OCI-LY3 (cell line): ENCODE measurements around the gene SOD3.

ENCODE experiments used
- H2AFZ ChIP-seq: fragments of 200-600, 300-600 bp; shearing (Covaris generic); 2 replicates; pipeline ENCODE4 v1.6.0; 2014; ENCODE audit warnings: antibody characterized with exemption, low read depth, low read length
- H3K27ac ChIP-seq: fragments of 200-600, 300-600 bp; sonication (generic); 2 replicates; pipeline ENCODE4 v1.5.1; 2014; ENCODE audit warnings: mild to moderate bottlenecking, low read length, moderate library complexity, mixed read lengths
- H3K27me3 ChIP-seq: fragments of 200-600, 300-600 bp; sonication (generic); 2 replicates; pipeline ENCODE4 v1.6.1; 2014; ENCODE audit warnings: low read depth, low read length, mixed read lengths
- H3K36me3 ChIP-seq: fragments of 200-600, 300-600 bp; sonication (generic); replicated peaks from 2 replicates; pipeline ENCODE3; 2014; ENCODE audit warnings: low read depth, low read length, mixed read lengths
- H3K4me1 ChIP-seq: fragments of 300-600, 200-600 bp; sonication (generic); 2 replicates; pipeline ENCODE4 v1.6.1; 2014; ENCODE audit warnings: low read length, mixed read lengths
- H3K4me2 ChIP-seq: fragments of 200-600, 300-600 bp; sonication (generic); 2 replicates; pipeline ENCODE4 v1.6.1; 2014; ENCODE audit warnings: low read length, mixed read lengths
- H3K4me3 ChIP-seq: fragments of 300-600, 200-600 bp; sonication (generic); 2 replicates; pipeline ENCODE4 v1.5.1; 2014; ENCODE audit warnings: antibody characterized with exemption, mild to moderate bottlenecking, low read length, moderate library complexity
- H3K79me2 ChIP-seq: fragments of 300-600, 200-600 bp; shearing (Covaris generic); 2 replicates; pipeline ENCODE4 v1.6.1; 2014; ENCODE audit warnings: mild to moderate bottlenecking, low read length, mixed read lengths
- H3K9ac ChIP-seq: fragments of 300-600, 200-600 bp; shearing (Covaris generic); 2 replicates; pipeline ENCODE4 v1.6.0; 2014; ENCODE audit warnings: mild to moderate bottlenecking, low read length, moderate library complexity
- H3K9me3 ChIP-seq: fragments of 200-600, 300-600 bp; shearing (Covaris generic); 2 replicates; pipeline ENCODE4 v1.6.1; 2014; ENCODE audit warnings: low read length, mixed read lengths; ENCODE audit not compliant: insufficient read depth
- H4K20me1 ChIP-seq: fragments of 200-600, 300-600 bp; sonication (generic); 2 replicates; pipeline ENCODE4 v1.6.1; 2016; ENCODE audit warnings: low read length, mixed read lengths; ENCODE audit not compliant: insufficient read depth
- CTCF ChIP-seq: fragments of 200-600, 300-600 bp; sonication (generic); IDR thresholded peaks from 2 replicates; pipeline ENCODE4 v1.5.1; 2014; ENCODE audit warnings: antibody characterized with exemption, low read length, low read depth
- EZH2phosphoT487 ChIP-seq: fragments of 200-600 bp; shearing (Covaris generic); IDR thresholded peaks from 2 replicates; pipeline ENCODE4 v1.6.1; 2018; ENCODE audit warnings: antibody characterized with exemption, mixed run types, low read depth

SOD3 gene

GRCh38 chr4:24768604-24769003 is 26.8 kb upstream of the SOD3 start:
- Histone ChIP-seq H3K4me1 (peaks cover 7% of the 10 kb centered on the region), H3K27ac (no peak overlapping the region), H3K9ac (no peak overlapping the region), H3K4me2 (no peak overlapping the region), H3K9me3 (no peaks in the 10 kb centered on the region), H3K36me3 (no peaks in the 10 kb centered on the region), H3K79me2 (no peaks in the 10 kb centered on the region), H2AFZ (no peak overlapping the region), H3K4me3 (no peak overlapping the region), H3K27me3 (no peaks in the 10 kb centered on the region), H4K20me1 (no peaks in the 10 kb centered on the region)
- TF ChIP-seq CTCF (no peak), EZH2phosphoT487 (no peak)

GRCh38 chr4:24769571-24769970 is 25.8 kb upstream of the SOD3 start:
- no peaks in the 10 kb centered on the region for H3K79me2 ChIP-seq
- no peaks in the 10 kb centered on the region for H4K20me1 ChIP-seq
- TF ChIP-seq EZH2phosphoT487 (no peak), CTCF (no peak)
- H3K9me3 ChIP-seq: no peaks in the 10 kb centered on the region
- no peak overlapping the region for H3K9ac ChIP-seq
- H3K4me1 ChIP-seq: peaks cover 7% of the 10 kb centered on the region
- no peaks in the 10 kb centered on the region for H3K36me3 ChIP-seq
- no peak overlapping the region for H2AFZ ChIP-seq
- H3K4me2 ChIP-seq: no peak overlapping the region
- 0 out of 2 replicates have a peak, but pooled peaks cover 1% of the 10 kb centered on the region for H3K27me3 ChIP-seq
- H3K27ac ChIP-seq: no peak overlapping the region
- H3K4me3 ChIP-seq: no peak overlapping the region

GRCh38 chr4:24770032-24770584 is 25.3 kb upstream of the SOD3 start:
- H3K36me3 ChIP-seq: no peaks in the 10 kb centered on the region
- H4K20me1 ChIP-seq: no peaks in the 10 kb centered on the region
- no peak overlapping the region for H3K4me2 ChIP-seq
- H3K79me2 ChIP-seq: no peaks in the 10 kb centered on the region
- TF ChIP-seq CTCF (no peak), EZH2phosphoT487 (no peak)
- 0 out of 2 replicates have a peak, but pooled peaks cover 4% of the 10 kb centered on the region for H3K27me3 ChIP-seq
- no peaks in the 10 kb centered on the region for H3K9me3 ChIP-seq
- no peak overlapping the region for H2AFZ ChIP-seq
- no peak overlapping the region for H3K4me3 ChIP-seq
- H3K27ac ChIP-seq: no peak overlapping the region
- no peak overlapping the region for H3K9ac ChIP-seq
- peaks cover 7% of the 10 kb centered on the region for H3K4me1 ChIP-seq

- H3K27ac ChIP-seq: no peak overlapping the region
Observed at GRCh38 chr4:24770667-24771066, 24.7 kb upstream of the SOD3 start.

More at GRCh38 chr4:24770667-24771066, 24.7 kb upstream of the SOD3 start:
- TF ChIP-seq EZH2phosphoT487 (no peak), CTCF (no peak)
- H3K27me3 ChIP-seq: 0 out of 2 replicates have a peak, but pooled peaks cover 4% of the 10 kb centered on the region
- H3K4me1 ChIP-seq: peaks cover 7% of the 10 kb centered on the region
- no peaks in the 10 kb centered on the region for H3K79me2 ChIP-seq
- no peaks in the 10 kb centered on the region for H3K9me3 ChIP-seq
- H3K4me3 ChIP-seq: no peak overlapping the region
- no peak overlapping the region for H2AFZ ChIP-seq
- no peak overlapping the region for H3K9ac ChIP-seq
- H3K4me2 ChIP-seq: no peak overlapping the region
- no peaks in the 10 kb centered on the region for H3K36me3 ChIP-seq
- H4K20me1 ChIP-seq: no peaks in the 10 kb centered on the region
